RWPE1 (cell line): ENCODE results near the gene CAD.
A peak's percentile ranks its signal among the peaks of the same experiment; 100 is the strongest.
"Not testable (repeated sequence)": the region's sequence is repeated elsewhere in the genome, so short reads cannot be mapped to it uniquely, and the experiment has no call there.

ENCODE experiments used
- CTCF ChIA-PET: fragments of 350-600 bp; sonication (Branson Sonifier 250); formaldehyde crosslinking; extraction: SDS; loops from one replicate; lab custom pipeline; 2021; lab: Yijun Ruan, JAX
- POLR2A ChIA-PET: fragments of 400-600 bp; formaldehyde crosslinking; extraction: SDS; loops from one replicate; lab custom pipeline; 2020; ENCODE audit warnings: antibody characterized with exemption; ENCODE audit not compliant: low non-redundant PET; lab: Yijun Ruan, JAX
- DNase-seq: peaks from one replicate; pipeline ENCODE4 v3.0.0; 2012; ENCODE audit warnings: low spot score
- H3K27ac ChIP-seq: fragments of 450-650 bp; 2 replicates; pipeline ENCODE4 v1.5.1; 2017
- TF ChIP-seq, protein P1 (sequence below): fragments of 450-650 bp; conservative IDR thresholded peaks from 2 replicates; pipeline ENCODE4 v1.5.1; 2017; ENCODE audit warnings: low read depth, mild to moderate bottlenecking

CAD gene

DNA sequence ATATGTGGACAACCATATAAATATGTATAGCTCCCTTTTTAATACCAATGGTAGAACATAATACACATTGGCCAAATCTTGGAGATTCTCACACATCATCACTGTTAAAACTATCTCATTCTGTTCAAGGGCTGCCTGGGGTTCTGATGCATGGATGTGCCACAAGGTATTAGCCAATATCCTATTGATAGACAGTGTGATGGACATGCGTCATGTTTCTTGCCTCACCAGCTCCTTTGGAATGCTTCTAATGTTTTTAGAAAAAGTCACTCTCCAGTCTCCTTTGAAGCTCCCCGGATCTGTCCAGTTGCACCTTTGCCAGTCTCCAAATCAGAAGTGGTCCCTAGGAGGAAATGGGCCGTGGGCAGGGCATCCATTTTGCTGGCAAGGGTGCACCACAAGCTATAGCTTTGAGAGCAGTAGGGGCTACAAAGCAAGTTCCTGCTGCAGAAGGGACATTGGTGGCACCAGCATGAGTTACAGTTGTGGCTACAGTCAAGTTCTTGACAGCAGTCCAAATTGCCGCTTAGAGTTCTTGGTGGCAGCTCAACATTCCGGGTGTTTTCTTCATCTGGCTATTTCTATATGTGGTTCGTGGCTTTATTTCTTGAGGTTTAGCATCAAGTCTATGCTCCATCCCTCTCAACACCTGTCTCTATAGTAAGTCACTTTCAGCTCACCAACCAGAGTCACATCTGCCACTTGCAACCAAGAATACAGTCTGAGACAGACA, 30.4 kb upstream of the CAD start:
- ChIA-PET CTCF (interaction anchor here (0.6 kb wide), 1 partner anchor 1769 kb away, joined by 3 read pairs; no protein-coding TSS in a partner anchor), POLR2A (interaction anchor here (0.6 kb wide), 1 partner anchor 12 kb away, joined by 6 read pairs; no protein-coding TSS in a partner anchor)
- DNase-seq: no peak
- no peak overlapping the region for H3K27ac ChIP-seq
- TF ChIP-seq, protein P1, sequence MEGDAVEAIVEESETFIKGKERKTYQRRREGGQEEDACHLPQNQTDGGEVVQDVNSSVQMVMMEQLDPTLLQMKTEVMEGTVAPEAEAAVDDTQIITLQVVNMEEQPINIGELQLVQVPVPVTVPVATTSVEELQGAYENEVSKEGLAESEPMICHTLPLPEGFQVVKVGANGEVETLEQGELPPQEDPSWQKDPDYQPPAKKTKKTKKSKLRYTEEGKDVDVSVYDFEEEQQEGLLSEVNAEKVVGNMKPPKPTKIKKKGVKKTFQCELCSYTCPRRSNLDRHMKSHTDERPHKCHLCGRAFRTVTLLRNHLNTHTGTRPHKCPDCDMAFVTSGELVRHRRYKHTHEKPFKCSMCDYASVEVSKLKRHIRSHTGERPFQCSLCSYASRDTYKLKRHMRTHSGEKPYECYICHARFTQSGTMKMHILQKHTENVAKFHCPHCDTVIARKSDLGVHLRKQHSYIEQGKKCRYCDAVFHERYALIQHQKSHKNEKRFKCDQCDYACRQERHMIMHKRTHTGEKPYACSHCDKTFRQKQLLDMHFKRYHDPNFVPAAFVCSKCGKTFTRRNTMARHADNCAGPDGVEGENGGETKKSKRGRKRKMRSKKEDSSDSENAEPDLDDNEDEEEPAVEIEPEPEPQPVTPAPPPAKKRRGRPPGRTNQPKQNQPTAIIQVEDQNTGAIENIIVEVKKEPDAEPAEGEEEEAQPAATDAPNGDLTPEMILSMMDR: no peak

DNA sequence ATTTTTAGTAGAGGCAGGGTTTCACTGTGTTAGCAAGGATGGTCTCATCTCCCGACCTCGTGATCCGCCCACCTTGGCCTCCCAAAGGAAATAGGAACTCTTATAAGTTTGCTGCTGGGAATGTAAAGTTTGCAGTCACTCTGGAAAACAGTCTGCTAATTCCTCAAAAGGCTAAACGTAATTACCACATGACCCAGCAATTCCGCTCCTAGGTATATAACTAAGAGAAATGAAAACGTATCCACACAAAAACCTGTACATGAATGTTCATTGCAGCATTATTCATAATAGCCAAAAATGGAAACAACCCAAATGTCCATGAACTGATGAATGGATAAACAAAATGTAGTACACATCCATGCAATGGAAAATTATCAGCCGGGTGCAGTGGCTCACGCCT, 27.2 kb upstream of the CAD start:
- DNase-seq: no peak
- TF ChIP-seq, protein P1: no peak
- ChIA-PET CTCF (no interaction called here), POLR2A (no interaction called here)
- no peak overlapping the region for H3K27ac ChIP-seq

DNA sequence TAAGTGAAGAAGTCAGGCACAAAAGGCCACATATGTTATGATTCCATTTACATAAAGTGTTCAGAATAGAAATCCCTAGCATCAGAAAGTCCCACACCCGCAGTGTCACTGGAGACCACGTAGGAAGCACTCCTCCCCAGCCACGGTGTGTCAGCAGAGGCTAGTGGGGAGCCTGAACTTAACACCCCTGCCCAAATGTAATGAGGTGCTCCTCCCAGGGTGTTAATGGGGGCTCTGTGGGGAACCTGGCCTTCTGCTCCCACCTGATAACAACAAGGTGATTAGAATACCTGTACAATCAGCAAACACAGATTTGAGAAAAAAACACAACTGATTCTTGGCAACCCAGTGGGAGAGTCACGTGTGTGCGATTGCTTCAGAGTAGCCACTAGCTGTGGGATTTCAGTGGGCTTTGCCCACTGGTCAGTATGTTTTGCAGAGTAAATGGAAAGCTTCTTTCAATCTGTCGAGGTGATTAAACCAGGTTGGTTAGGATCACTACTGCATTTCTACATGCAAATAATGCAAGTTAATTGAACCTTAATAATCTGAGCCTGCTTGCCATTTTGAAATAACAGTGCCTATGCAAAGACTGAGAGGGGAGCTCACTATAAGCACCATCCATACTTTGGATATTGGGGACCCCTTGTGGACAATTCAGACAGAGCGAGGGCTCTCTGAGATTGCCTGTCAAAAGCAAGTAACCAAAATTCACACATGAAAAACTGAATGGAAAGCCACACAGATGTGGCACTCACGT, 25.9 kb upstream of the CAD start:
- ChIA-PET CTCF (interaction anchor here (0.5 to 1.9 kb wide), 5 partner anchors 90 to 229 kb away, joined by 3 to 14 read pairs (median 5); no protein-coding TSS in a partner anchor), POLR2A (no interaction called here)
- TF ChIP-seq, protein P1: peak; percentile 65
- H3K27ac ChIP-seq: no peak overlapping the region
- DNase-seq: peak; percentile 57

DNA sequence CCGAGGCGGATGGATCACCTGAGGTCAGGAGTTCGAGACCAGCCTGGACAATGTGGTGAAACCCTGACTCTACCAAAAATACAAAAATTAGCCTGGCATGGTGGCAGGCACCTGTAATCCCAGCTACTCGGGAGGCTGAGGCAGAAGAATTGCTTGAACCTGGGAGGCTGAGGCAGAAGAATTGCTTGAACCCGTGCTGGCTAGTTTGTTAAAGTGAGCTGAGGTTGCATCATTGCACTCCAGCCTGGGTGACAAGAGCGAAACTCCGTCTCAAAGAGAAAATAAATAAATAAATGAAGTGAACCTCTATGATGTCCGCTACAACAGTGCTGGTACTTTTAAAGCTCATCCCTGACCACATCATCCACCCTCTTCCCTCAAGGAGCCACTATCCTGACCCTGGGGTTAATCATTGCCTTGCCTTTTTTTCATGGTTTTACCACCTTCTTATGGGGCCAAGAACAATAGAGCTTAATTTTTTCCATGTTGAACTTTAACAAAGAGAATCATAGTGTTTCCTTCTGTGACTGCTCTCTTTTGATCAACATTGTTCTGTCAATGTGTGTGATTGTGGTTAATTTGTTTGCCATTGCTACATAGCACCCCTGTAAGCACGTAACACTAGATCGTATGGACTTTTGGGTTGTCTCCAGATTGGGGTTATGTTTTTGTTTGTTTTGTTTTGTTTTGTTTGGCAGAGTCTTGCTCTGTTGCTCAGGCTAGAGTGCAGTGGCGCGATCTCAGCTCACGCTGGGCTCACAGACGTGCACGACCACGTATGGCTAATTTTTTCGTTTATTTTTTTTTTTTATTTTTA, 22.4 kb upstream of the CAD start:
- no peak for DNase-seq
- TF ChIP-seq, protein P1: no peak
- CTCF ChIA-PET: interaction anchor here (0.5 to 0.7 kb wide), 2 partner anchors 71 to 349 kb away, joined by 3 read pairs; partner anchors contain the start of gene ABHD1
- POLR2A ChIA-PET: no interaction called here
- no peak overlapping the region for H3K27ac ChIP-seq

DNA sequence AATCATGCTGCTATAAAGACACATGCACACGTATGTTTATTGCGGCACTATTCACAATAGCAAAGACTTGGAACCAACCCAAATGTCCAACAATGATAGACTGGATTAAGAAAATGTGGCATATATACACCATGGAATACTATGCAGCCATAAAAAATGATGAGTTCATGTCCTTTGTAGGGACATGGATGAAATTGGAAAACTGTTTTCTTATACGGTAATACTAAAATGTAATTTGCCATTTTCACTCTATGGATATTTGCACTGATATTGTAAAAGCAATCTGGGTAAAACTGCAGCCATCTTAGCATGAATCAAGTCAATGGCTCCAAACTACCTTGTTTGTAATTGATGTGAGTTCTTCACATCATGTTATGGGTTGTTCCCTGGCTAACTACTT, 21.4 kb upstream of the CAD start:
- DNase-seq, H3K27ac ChIP-seq, POLR2A ChIA-PET, CTCF ChIA-PET: not testable (repeated sequence)

DNA sequence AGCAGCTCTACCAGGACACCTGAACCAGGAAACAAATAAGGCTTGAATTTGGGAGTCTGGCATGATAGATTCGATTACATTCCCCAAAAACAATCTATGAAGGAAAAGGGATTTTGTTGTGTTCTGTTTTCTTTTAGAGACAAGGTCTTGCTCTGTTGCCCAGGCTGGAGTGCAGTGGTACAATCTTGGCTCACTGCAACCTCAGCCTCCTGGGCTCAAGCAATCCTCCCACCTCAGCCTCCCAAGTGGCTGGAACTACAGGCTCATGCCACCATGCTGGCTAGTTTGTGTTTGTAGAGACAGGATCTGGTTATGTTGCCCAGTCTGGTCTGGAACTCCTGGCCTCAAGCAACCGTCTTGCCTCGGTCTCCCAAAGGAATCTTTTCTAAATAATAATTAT, 19.1 kb upstream of the CAD start:
- H3K27ac ChIP-seq, DNase-seq, CTCF ChIA-PET, POLR2A ChIA-PET: not testable (repeated sequence)

DNA sequence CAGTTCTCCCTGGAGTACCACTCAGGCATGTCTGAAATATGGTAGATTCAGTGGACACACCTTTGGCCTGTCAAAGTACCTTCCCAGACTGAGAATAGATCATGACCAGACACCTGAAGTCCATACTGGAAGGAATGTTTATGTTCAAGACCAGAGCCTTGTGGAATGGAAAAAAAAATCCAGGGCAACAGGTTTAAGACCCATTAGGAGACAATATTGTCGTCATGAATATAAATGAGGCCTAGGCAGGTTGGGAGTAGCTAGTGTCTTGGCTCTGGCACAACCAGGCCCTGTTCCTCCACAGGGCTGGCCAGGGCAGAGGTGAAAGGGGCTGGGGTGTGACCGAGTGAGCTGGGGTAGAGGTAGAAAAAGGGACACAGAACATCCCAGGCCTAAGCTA, 18.5 kb upstream of the CAD start:
- TF ChIP-seq, protein P1: no peak
- DNase-seq: no peak
- ChIA-PET CTCF (no interaction called here), POLR2A (no interaction called here)
- no peak overlapping the region for H3K27ac ChIP-seq
